ENCODE results near the gene HSPB6. TPM values are rescaled to one million over a fixed set of nuclear protein-coding genes. Genes with fewer than 3 reads are reported as not detected.

HSPB6 gene
- total RNA-seq, 1 donor from 2014 or later = not detected

GRCh38 chr19:35730326-35730725 lies 26.5 kb downstream of the HSPB6 start:
- H3K9me3 Mint-ChIP-seq = no peaks in the 10 kb centered on the region
- intact Hi-C loops (cut with micrococcal nuclease) = no loop called here
- no peak overlapping the region for H3K4me3 Mint-ChIP-seq
- no peak overlapping the region for H3K27ac Mint-ChIP-seq
- no peaks in the 10 kb centered on the region for H3K27me3 Mint-ChIP-seq
- ATAC-seq (ENCODE audit: low read depth) (no peak), DNase-seq (no peak)
- H3K4me1 Mint-ChIP-seq = peaks cover 7% of the 10 kb centered on the region
- CTCF ChIA-PET = no interaction called here
- peaks cover 84% of the 10 kb centered on the region for H3K36me3 Mint-ChIP-seq (ENCODE audit: low read depth)
- TF ChIP-seq CTCF (IDR thresholded peaks at IDR 0.05) = no peak
- POLR2A ChIA-PET = interaction anchor here (1.3 to 1.5 kb wide), 2 partner anchors 10 to 14 kb away, joined by 3 to 6 read pairs; no protein-coding TSS in a partner anchor

- intact Hi-C loops (cut with micrococcal nuclease) = no loop called here
- no peak for DNase-seq
- no peak for ATAC-seq (ENCODE audit: low read depth)
- no peaks in the 10 kb centered on the region for H3K9me3 Mint-ChIP-seq
- peaks cover 84% of the 10 kb centered on the region for H3K36me3 Mint-ChIP-seq (ENCODE audit: low read depth)
- H3K4me1 Mint-ChIP-seq = peaks cover 7% of the 10 kb centered on the region
- no peaks in the 10 kb centered on the region for H3K27me3 Mint-ChIP-seq
- H3K27ac Mint-ChIP-seq = no peak overlapping the region
- TF ChIP-seq CTCF (IDR thresholded peaks at IDR 0.05) = no peak
- no peak overlapping the region for H3K4me3 Mint-ChIP-seq
- POLR2A ChIA-PET = interaction anchor here (1.3 to 1.5 kb wide), 2 partner anchors 10 to 15 kb away, joined by 3 to 6 read pairs; no protein-coding TSS in a partner anchor
- CTCF ChIA-PET = no interaction called here
Observed at GRCh38 chr19:35729763-35730162, 27.1 kb downstream of the HSPB6 start.

- CTCF ChIA-PET = no interaction called here
- ATAC-seq (ENCODE audit: low read depth) = no peak
- DNase-seq = no peak
- Mint-ChIP-seq H3K27ac (no peak overlapping the region), H3K36me3 (ENCODE audit: low read depth) (peaks cover 84% of the 10 kb centered on the region), H3K27me3 (no peaks in the 10 kb centered on the region), H3K4me1 (peaks cover 5% of the 10 kb centered on the region), H3K4me3 (no peak overlapping the region), H3K9me3 (no peaks in the 10 kb centered on the region)
- POLR2A ChIA-PET = interaction anchor here (2.2 kb wide), 1 partner anchor 12 kb away, joined by 7 read pairs; no protein-coding TSS in a partner anchor
- intact Hi-C loops (cut with micrococcal nuclease) = no loop called here
- no peak for TF ChIP-seq CTCF (IDR thresholded peaks at IDR 0.05)
Observed at GRCh38 chr19:35729021-35729420, 27.8 kb downstream of the HSPB6 start.

- Mint-ChIP-seq H3K27me3 (no peaks in the 10 kb centered on the region), H3K4me1 (no peaks in the 10 kb centered on the region), H3K9me3 (no peaks in the 10 kb centered on the region), H3K36me3 (ENCODE audit: low read depth) (peaks cover 83% of the 10 kb centered on the region), H3K4me3 (no peak overlapping the region), H3K27ac (no peak overlapping the region)
- ChIA-PET POLR2A (interaction anchor here (0.6 to 2.5 kb wide), 5 partner anchors 10 to 185 kb away, joined by 3 to 8 read pairs (median 6); partner anchors contain the start of genes IGFLR1 and KMT2B), CTCF (no interaction called here)
- TF ChIP-seq CTCF (IDR thresholded peaks at IDR 0.05) = no peak
- no peak for DNase-seq
- intact Hi-C loops (cut with micrococcal nuclease) = no loop called here
- ATAC-seq (ENCODE audit: low read depth) = no peak
Observed at GRCh38 chr19:35727956-35728706, 28.7 kb downstream of the HSPB6 start.

GRCh38 chr19:35727053-35727955 lies 29.5 kb downstream of the HSPB6 start:
- ATAC-seq (ENCODE audit: low read depth) = no peak
- Mint-ChIP-seq H3K27me3 (no peaks in the 10 kb centered on the region), H3K36me3 (ENCODE audit: low read depth) (peaks cover 91% of the 10 kb centered on the region), H3K9me3 (no peaks in the 10 kb centered on the region), H3K4me3 (no peak overlapping the region), H3K4me1 (no peaks in the 10 kb centered on the region), H3K27ac (no peak overlapping the region)
- no peak for DNase-seq
- no peak for TF ChIP-seq CTCF (IDR thresholded peaks at IDR 0.05)
- intact Hi-C loops (cut with micrococcal nuclease) = no loop called here
- CTCF ChIA-PET = no interaction called here
- POLR2A ChIA-PET = interaction anchor here (0.6 to 2.5 kb wide), 6 partner anchors 9 to 186 kb away, joined by 3 to 8 read pairs (median 6); partner anchors contain the start of genes IGFLR1 and KMT2B

Data from activated B cell treated with CpG ODN at 0.5 μM for 24 hours (primary cell).